ENCODE data around the gene SLC9A6. TPM values are rescaled to one million over a fixed set of nuclear protein-coding genes. Genes with fewer than 3 reads are reported as not detected.

SLC9A6 gene
- total and polyA plus RNA-seq, 2 donors (not counting 3 experiments of a cell fraction or from before 2014, with no cell fraction given) = 8.1 to 15.5 TPM

- Histone ChIP-seq H3K36me3 (ENCODE audit: control insufficient read depth in 2 of 2, extremely low read depth in 1 of 2, insufficient read depth in 2 of 2, low read length in 2 of 2) (no peaks in the 10 kb centered on the region), H3K79me2 (ENCODE audit: control insufficient read depth, insufficient read depth, low read length) (no peaks in the 10 kb centered on the region), H3K4me2 (ENCODE audit: insufficient read depth, low read length) (no peak overlapping the region), H3K4me1 (ENCODE audit: control insufficient read depth, extremely low read depth, insufficient read depth, low read length) (no peaks in the 10 kb centered on the region), H3K27ac (ENCODE audit: insufficient read depth, low read depth, low read length) (no peak overlapping the region), H3K9me1 (replicated peaks; ENCODE audit: control insufficient read depth, extremely low read depth, insufficient read depth, low read length) (no peaks in the 10 kb centered on the region), H3K9ac (replicated peaks; ENCODE audit: extremely low read depth, insufficient read depth, low read length) (no peak overlapping the region), H3K9me3 (replicated peaks; ENCODE audit: control insufficient read depth, insufficient read depth, low read length) (no peaks in the 10 kb centered on the region), H3K27me3 (ENCODE audit: control insufficient read depth in 2 of 2, insufficient read depth in 2 of 2, low read length in 2 of 2) (no peaks in the 10 kb centered on the region), H4K20me1 (replicated peaks; ENCODE audit: control insufficient read depth, extremely low read depth, insufficient read depth, low read length) (no peaks in the 10 kb centered on the region), H3K4me3 (replicated peaks in 1 of 3; ENCODE audit: insufficient read depth in 1 of 3, low read depth in 1 of 3, low read length in 3 of 3) (no peak overlapping the region), H2AFZ (ENCODE audit: low read depth, low read length) (no peak overlapping the region)
- intact Hi-C loops (cut with micrococcal nuclease) (no loop called here), dilution Hi-C loops (cut with MboI; ENCODE audit: extremely low pct_ligation_motif_present, low sequenced_read_pairs) (no loop called here)
- DNase-seq (ENCODE audit: low read depth, low spot score) (no peak), FAIRE-seq (peak; percentile 75)
- no TSS peak for BruUV-seq (replicated peaks)
- TF ChIP-seq MYC (IDR thresholded peaks at IDR 0.05; ENCODE audit: low read depth, low read length) (no peak), CTCF (IDR thresholded peaks at IDR 0.05; ENCODE audit: extremely low read depth in 1 of 2, insufficient read depth in 1 of 2, low read depth in 1 of 2, low read length in 2 of 2) (no peak), POLR2A (IDR thresholded peaks at IDR 0.05; ENCODE audit: low read depth, low read length) (no peak), JUN (IDR thresholded peaks at IDR 0.05; ENCODE audit: borderline replicate concordance, insufficient read depth, insufficient read length, low read depth) (no peak), FOS (IDR thresholded peaks at IDR 0.05; ENCODE audit: borderline replicate concordance, insufficient read depth, low read length) (no peak), GATA2 (IDR thresholded peaks at IDR 0.05; ENCODE audit: insufficient read depth, insufficient read length, low read depth, low read length) (no peak), POLR2AphosphoS5 (IDR thresholded peaks at IDR 0.05; ENCODE audit: insufficient read depth, low read depth, low read length) (no peak), EZH2 (IDR thresholded peaks at IDR 0.05; ENCODE audit: borderline replicate concordance, low read depth, low read length, severe bottlenecking) (no peak)
- TF ChIP-seq, protein P1, sequence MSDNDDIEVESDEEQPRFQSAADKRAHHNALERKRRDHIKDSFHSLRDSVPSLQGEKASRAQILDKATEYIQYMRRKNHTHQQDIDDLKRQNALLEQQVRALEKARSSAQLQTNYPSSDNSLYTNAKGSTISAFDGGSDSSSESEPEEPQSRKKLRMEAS (IDR thresholded peaks at IDR 0.05; ENCODE audit: insufficient read depth, insufficient read length) = no peak
- ChIA-PET POLR2A (no interaction called here), CTCF (interaction anchor here (1.9 kb wide), 1 partner anchor 11 kb away, joined by 5 read pairs; no protein-coding TSS in a partner anchor)
Measured at GRCh38 chrX:136039485-136039884, 54.2 kb downstream of the SLC9A6 start.

Measured in endothelial cell of umbilical vein (primary cell).